Stimulated activated CD4-positive, alpha-beta T cell treated with anti-CD3 and anti-CD28 coated beads, Interleukin-4, amount 100 ng/mL, for 1 hour (primary cell): ENCODE results near the gene EMID1.

Source experiments
- DNase-seq: peaks from one replicate; pipeline ENCODE4 v3.0.0-alpha.2; 2020

EMID1 gene

GRCh38 chr22:29298641-29299040 lies 92.9 kb downstream of the EMID1 start:
- DNase-seq, result no peak

- DNase-seq, result no peak
These were observed 93.6 kb downstream of the EMID1 start for GRCh38 chr22:29299136-29299900.

- no peak for DNase-seq
These were observed 94.7 kb downstream of the EMID1 start for GRCh38 chr22:29300467-29300806.

GRCh38 chr22:29300807-29301601 lies 95.3 kb downstream of the EMID1 start:
- no peak for DNase-seq

GRCh38 chr22:29301716-29302401 lies 96.2 kb downstream of the EMID1 start:
- no peak for DNase-seq

GRCh38 chr22:29302402-29302680 lies 96.6 kb downstream of the EMID1 start:
- no peak for DNase-seq

- DNase-seq, result no peak
These were observed 97.2 kb downstream of the EMID1 start for GRCh38 chr22:29302681-29303465.

GRCh38 chr22:29305836-29306174 lies 100.1 kb downstream of the EMID1 start:
- DNase-seq, result no peak

- peak; percentile 45 for DNase-seq
These were observed 100.6 kb downstream of the EMID1 start, which contains the start of gene GAS2L1 for GRCh38 chr22:29306175-29306834. GAS2L1 (plus strand) TSS chr22:29306650; CDS start chr22:29308106, 1,456 bp downstream.

GRCh38 chr22:29306835-29307595 lies 101.3 kb downstream of the EMID1 start:
- peak; percentile 40 for DNase-seq

GRCh38 chr22:29307596-29308147 lies 102.0 kb downstream of the EMID1 start:
- no peak for DNase-seq

GRCh38 chr22:29308148-29308790 lies 102.6 kb downstream of the EMID1 start:
- no peak for DNase-seq

GRCh38 chr22:29308791-29309262 lies 103.1 kb downstream of the EMID1 start:
- DNase-seq, result no peak
